ENCODE measurements around the gene KIRREL2.

KIRREL2 gene

DNA sequence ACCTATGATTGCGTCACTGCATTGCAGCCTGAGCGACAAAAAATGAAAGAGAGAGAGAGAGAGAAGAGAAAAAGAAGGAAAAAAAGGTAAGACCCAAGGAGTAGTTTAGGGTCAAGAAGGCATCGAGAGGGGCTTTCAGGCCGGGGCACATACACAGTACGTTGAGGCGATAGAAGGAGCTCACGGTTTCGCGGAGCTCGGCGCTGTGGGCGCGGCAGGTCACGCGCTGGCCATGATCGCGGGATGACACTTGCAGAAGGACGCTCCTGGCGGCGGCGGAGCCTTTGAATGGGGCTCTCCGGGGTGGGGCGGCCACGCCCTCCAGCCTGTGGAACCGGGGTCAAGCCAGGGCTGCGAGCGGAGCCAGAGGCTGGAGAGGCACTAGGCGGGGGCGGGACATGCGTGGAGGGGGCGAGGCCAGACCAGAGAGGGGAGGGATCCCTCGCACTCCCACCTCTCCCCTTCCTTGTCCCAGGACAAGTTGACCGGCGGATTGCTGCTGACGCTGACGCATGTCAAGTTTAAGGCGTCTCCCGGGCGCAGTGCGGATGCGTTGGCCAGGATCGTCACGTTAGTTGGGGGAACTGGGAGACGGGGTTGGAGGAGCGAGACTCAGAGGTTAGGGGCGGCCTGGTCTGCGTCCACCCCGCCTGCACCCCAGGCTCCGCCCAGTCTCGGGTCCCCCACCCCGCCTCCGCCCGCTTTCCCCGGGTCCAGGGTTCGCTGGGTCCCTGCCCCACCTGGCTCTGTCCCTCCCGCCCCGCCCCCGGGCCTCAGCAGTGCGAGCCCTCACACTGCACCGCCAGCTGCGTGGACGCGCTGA is 11.3 kb upstream of the KIRREL2 start:
- DNase-seq, result no peak

DNA sequence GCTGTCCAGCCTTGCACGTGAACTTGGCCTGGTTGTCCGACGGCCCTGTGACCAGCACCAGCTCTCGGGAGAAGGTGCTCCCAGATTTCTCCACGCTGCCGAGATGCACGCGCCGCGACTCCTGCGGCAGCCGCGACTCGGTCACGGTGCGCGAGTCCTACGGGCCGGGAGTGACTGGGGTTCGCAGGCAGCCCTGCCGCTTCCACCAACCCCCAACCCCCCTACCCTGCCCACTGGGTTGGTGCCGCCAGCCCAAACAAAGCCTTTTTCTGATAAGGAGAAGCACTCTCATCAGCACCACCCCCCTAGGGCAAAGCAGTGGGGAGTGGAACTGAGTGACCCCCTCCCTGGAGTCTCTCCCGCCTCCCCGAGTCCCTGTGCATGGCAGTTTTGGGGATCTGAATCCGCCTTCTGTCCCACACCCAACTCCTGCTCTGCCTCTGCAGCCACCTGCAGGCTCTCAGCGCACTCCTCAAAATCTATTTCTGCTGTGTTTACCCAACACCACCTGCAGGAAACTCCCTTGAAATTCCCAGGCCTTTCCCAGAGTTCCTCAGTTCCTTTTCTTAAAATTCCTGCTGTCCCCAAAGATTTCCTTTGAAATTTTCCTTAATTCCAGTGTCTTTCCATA is 10.6 kb upstream of the KIRREL2 start:
- DNase-seq, result no peak

DNA sequence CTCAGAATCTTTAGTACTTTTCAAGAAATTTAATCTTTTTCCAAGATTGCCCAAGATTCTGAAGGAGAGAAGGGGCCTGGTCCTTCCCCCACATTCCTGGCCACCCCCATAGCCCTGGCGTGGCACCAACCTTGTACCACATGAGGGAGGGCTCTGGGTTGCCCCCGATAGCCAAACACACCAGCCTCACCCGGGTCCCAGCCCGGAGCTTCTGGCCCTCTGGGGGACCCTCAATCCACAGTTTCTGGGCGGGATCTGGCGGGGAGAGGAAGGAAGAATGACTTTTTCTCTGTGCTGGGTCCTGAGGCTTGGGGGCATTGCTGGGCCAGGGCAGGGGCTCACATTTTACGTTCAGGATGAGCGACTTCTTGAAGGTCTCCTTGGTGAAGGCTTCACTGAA is 8.8 kb upstream of the KIRREL2 start:
- DNase-seq, result no peak

DNA sequence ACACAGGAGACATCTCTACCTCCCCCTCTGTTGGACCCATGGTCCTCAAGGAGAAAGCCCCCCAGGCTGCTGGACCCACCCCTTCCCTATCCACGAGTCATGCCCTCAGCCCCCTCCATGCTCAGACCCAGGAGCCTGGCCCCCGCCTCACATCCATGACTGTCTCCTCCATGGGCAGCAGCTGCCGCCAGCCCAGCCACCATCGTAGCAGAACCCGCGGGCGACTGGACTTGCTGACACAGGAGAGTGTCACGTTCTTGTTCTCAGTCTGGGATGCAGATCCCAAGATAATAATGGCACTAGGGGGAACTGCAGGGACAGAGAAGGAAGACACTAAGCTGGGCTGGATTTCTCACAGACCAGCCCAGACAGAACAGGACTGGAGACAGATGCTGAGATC is 8.2 kb upstream of the KIRREL2 start:
- no peak for DNase-seq

DNA sequence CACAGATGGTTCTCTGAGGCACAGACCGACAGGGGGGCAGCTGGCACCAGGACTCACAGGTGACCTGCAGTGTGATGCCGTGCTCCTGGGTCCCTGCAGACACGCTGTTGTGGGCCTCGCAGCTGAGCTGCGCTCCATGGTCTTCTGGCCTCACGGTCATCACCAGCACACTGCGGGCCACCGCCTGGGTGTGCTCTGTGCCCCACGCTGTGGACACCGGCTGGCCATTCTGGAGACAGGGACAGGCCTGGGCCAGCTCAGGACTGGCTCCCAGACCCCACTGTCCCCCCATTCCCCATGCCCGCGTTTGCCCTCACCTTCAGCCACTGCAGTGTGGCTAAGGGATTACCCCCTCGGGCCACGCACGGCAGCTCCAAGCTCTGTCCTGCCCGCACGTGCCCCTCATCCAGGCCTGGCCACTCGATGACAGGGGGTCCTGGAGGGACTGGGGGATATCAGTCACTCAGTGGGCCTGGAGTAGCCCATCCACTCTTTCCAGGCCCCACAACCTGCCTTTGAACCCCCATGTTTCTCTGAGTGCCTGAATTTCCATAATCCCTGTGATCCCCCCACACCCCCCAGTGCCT is 7.7 kb upstream of the KIRREL2 start:
- no peak for DNase-seq

DNA sequence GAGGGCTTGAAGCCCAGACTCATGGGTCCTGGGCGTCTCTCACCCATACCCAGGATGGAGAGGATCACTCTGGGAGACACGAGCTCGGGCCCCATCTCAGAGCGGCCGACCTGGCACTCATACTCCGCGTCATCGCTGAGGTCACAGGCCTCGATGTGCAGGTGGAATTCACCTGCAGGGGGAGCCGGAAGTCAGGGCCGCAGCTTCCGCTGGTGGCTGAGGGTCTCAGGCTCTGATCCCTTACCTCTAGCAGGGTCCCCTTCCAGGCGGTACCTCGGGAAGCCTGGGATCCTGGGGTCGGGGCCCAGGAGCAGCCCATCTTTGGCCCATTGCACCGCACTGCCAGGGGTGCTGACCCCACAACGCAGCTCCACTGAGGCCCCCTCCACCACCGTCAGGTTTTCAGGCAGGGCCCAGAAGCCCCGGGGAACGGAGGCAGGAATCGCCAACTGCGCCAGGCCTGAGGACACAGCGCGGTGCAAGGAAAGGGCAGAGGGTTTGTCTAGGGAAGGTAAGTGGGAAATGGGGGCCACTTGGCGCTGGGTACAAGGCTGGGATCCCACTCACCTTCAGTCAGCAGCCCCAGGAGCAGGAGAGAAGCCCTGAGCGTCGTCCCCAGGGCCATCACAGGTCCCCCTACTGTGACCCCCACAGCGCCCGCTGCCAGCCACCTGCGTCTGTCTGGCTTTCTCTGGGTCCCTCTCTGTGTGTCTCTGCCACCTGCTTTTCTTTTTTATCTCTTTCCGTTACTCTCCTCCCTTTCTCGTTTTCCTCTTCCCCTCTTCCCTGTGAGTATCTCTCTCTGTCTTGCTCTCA is 5.3 kb upstream of the KIRREL2 start:
- no peak for DNase-seq

DNA sequence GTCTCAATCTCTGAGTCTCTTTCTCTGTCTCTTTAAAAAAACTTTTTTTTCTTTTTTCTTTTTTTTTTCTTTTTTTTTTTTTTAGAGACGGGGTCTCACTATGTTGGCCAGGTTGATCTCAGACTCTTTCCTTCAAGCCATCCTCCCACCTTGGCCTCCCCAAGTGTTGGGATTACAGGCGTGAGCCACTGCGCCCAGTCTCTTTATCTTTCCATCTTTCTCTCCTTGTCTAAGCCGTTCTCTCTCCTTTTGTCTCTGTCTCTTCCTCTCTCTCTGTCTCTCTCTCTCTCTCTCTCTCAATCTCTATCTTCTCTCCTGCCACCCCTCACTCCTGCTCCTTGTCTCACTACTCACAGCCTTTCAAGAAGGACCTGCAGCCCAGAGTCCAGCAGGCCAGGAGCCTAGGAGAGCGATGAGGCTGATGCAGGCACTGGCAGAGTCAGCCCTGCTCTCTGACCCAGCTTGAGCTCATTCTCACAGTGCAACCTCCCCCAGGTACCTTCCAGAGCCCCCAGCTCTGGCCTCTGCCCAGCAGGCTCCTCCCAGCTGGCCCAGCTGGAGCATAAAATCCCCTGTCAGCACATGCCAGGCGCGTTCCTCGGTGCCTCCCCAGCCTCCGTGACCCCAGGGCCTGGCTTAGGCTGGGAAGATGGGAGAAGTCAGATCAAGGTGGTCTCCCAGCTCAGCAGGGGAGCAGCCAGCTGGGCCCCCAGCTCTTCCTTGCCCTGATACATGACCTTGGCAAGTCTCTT is 4.5 kb upstream of the KIRREL2 start, which contains the start of gene NPHS1:
NPHS1 (minus strand) TSS at position 476 of the 752 bp plus-strand sequence. CDS start 667 bp downstream, outside the sequence.
- no peak for DNase-seq

DNA sequence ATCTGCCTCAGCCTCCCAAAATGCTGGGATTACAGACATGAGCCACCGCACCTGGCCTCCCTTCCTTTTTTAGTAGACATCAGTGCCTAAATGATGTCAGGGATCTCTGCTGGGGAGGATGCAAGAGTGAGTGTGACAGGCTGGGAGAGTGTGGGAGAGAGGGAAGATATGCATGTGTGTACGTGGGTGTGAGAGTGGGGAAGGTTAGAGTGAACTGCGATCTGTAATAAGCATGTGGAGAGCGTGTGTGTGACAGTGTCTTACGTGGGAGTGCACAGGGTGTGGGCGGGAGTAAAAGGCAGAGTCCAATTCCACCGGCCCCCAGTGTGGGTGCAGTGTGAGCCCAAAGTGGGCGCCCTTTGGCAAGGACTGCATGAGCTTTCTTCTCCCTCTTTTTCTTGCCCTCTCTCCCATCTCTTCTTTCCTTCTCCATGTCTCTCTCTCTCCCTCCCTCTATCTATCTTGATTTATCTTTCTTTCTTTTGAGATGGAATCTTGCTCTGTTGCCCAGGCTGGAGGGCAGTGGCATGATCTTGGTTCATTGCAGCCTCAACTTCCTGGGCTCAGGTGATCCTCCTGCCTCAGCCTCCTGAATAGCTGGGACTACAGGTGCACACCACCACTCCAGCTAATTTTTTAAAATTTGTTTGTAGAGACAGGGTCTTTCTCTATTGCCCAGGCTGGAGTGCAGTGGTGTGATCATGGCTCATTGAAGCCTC is 3.5 kb upstream of the KIRREL2 start:
- DNase-seq, result no peak

DNA sequence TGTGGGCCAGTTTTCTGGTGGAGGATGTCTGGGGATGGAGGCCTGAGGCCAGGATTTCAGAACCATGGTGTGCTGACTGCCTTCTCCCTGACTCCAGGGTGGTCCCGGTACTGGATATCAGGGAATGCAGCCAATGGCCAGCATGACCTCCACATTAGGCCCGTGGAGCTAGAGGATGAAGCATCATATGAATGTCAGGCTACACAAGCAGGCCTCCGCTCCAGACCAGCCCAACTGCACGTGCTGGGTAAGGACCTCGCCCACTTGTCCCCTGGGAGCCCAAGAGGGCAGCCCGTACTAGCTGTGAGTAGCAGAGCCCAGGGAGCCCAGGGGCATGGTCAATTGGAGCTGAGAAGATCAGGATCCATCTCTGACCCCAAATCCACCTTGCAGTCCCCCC is 1.6 kb downstream of the KIRREL2 start:
- DNase-seq, result no peak

DNA sequence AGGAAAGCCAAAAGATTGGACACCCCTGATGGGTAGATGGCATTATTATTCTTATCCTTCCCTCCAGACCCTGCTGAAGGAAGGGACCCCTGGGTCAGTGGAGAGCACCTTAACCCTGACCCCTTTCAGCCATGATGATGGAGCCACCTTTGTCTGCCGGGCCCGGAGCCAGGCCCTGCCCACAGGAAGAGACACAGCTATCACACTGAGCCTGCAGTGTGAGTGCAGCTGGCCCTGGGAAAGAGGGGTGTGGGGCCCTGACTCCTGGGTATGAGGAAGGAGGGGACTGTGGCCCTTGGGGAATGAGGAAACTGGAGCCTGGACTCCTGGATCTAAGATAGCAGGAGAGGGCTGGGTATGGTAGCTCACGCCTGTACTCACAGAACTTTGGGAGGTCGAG is 2.7 kb downstream of the KIRREL2 start:
- DNase-seq, result no peak

DNA sequence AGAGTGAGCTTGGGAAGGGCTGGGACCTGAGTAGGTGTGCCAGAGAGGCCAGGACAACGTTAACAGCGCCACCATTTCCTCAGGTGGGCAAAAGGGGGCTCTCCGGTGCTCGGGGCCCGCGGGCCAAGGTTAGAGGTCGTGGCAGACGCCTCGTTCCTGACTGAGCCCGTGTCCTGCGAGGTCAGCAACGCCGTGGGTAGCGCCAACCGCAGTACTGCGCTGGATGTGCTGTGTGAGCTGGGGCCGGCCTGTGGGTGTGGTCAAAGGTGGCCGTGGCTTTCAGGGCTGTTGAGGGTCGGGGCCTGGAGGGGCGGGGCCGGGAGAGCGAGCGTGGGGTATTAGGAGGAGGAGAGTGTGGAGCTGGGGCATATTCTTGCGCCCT is 3.7 kb downstream of the KIRREL2 start:
- DNase-seq, result no peak

DNA sequence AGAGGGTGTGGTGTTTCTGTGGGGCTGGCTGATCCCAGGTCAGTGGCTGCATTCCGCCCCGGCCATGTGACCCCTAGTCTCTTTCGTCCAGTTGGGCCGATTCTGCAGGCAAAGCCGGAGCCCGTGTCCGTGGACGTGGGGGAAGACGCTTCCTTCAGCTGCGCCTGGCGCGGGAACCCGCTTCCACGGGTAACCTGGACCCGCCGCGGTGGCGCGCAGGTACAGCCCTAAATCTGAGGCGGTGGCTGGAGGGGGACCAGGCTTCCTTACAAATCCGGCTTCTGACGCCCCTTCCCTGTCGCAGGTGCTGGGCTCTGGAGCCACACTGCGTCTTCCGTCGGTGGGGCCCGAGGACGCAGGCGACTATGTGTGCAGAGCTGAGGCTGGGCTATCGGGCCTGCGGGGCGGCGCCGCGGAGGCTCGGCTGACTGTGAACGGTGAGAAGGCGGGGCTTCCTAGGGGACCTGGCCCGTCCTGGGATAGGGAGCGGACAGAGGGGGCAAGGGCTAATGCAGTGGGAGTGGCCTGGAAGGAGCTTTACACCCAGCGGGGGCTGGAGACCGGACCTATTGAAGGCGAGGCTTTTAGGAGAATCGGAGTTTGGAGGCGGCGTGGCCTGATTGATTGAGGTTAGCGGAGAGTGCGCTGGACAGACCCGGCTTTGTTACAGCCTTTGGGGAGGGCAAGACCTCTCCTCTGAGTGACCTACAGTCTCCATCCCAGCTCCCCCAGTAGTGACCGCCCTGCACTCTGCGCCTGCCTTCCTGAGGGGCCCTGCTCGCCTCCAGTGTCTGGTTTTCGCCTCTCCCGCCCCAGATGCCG is 4.3 kb downstream of the KIRREL2 start:
- DNase-seq, result no peak

DNA sequence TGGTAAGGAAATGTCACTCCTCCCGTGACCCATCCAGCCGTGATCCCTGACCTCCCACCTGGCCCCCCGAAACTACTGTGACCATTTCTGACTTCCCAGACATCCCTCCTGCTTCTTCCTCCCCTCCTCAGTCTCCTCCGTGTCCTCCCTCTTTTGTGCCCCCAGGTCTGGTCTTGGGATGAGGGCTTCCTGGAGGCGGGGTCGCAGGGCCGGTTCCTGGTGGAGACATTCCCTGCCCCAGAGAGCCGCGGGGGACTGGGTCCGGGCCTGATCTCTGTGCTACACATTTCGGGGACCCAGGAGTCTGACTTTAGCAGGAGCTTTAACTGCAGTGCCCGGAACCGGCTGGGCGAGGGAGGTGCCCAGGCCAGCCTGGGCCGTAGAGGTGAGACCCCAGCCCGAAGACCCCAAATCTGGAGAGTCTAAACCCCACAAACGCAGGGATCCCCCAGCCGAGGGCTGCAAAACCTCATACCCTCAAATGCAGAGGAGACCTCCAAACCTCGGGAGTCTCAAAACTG is 5.0 kb downstream of the KIRREL2 start:
- no peak for DNase-seq

DNA sequence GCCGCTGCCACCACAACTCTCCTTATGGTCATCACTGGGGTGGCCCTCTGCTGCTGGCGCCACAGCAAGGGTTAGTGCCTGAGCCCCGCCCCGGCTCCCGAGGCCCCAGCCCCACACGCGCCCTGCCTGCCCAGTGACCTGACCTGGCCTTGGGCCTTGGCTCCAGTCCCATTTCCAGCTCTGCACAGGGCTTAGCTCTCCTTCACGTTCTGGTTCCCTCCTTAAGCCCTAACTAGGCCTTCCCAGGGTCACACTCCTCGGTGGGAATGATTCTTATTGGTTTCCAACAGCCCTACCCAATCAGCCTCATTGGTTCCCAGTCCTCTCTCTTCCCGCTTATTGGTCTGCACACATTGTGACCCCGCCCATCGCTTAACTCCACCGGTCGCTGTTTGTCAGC is 5.8 kb downstream of the KIRREL2 start:
- DNase-seq, result no peak

DNA sequence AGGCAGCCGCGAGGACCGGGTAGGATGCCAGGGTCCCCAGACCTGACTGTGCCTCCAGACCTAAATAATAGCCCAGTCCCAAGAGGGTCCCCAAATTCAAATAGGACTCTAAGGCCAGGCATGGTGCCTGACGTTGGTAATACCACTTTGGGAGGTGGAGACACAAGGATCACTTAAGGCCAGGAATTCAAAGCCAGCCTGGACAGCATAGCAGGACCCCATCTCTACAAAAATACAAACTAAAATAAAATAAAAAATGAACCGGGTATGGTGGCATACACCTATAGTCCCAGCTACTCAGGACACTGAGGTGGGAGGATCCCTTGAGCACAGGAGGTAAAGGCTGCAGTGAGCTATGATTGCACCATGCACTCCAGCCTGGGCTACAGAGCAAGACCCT is 6.3 kb downstream of the KIRREL2 start:
- no peak for DNase-seq

DNA sequence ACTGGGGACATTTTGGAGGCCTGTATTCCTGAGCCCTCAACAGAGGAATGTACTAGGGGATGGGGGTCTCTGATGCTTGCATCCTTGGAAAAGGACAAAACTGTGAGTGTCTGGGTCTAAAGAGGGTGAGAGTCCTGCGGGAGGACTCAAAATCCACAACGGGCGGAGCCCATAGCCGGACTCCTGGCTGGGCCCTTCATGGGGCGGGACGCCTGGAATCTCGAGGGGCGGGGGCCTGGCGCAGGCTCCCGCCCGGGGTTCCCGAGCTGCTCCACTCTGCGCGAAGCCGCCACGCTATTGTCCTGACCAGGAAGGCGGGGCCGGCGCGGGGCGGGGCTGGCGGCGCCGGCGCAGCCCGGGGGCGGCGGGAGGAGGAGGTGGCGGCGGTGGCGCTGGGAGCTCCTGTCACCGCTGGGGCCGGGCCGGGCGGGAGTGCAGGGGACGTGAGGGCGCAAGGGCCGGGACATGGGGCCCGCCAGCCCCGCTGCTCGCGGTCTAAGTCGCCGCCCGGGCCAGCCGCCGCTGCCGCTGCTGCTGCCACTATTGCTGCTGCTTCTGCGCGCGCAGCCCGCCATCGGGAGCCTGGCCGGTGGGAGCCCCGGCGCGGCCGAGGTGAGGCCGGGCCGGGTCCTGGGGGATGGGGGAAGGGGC is 11.6 kb downstream of the KIRREL2 start, which contains the start of gene APLP1:
APLP1 (plus strand) TSS at position 403 of the 651 bp plus-strand sequence; CDS start at position 466, 63 bp downstream.
- no peak for DNase-seq

DNA sequence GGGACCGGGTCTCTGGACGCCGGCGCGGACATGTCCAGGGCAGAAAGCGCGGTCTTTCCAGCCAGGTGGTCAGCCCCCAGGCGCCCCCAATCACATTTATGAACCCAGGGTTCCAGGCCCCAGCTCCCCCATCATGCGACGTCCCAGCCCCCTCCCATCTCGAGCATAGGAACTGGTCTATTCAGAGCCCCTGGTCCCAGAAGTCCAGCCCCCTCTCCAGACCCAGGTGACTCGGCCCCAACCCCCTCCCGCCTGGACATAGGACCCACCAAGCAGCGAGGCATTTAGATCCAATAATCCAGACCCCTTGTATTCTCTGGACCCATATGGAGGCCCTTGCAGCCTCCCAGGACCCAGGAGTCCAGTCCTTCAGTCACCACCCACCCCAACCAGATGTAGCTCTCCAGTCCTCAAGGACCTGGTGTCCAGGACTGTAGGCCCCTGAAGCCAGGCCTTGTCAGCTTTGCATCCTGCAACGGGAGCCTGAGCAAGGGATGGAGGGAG is 12.2 kb downstream of the KIRREL2 start:
- DNase-seq, result no peak

DNA sequence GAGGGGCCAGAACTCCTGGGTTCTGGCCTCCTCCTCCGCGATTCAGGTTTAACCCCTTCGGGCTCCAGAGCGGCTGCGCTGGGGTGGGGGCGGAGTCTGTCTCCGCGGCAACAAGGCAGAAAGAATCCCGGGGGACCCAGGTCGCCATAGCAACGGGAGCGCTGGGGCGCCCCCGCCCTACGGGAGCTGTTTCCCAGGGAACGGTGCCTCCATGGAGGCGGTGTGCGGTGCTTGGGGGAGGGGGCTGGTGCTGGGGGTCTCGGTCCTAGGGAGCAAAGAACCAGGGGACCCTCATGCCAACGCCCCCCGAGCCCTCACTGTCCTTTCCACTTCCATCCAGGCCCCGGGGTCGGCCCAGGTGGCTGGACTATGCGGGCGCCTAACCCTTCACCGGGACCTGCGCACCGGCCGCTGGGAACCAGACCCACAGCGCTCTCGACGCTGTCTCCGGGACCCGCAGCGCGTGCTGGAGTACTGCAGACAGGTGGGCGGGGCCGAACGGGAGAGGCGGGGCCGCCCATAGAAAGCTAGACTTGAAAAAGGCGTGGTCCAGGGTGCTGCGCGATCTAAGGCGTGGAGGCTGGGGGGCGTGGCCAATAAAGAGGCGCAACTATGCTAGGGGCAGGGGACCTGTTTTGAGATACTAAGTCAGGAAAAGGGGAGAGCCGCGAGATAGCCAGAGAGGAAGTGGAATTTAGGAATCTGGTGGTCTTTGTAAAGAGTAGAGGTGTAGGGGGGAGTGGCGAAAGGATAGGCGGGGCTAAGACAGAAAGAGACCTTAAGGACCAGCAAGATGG is 12.8 kb downstream of the KIRREL2 start:
- DNase-seq, result no peak
